OCI-LY7 (cell line): Measurements from ENCODE around the gene CELF2.

ENCODE experiments used
- EZH2phosphoT487 ChIP-seq: fragments of 200-600 bp; sonication (generic); IDR thresholded peaks from 2 replicates; pipeline ENCODE4 v1.6.1; 2018; ENCODE audit warnings: low read depth, borderline replicate concordance, mild to moderate bottlenecking, mixed run types, antibody characterized with exemption, low read length, moderate library complexity, mixed read lengths
- TF ChIP-seq, protein P1 (sequence below): fragments of 200-600 bp; sonication (generic); conservative IDR thresholded peaks from 2 replicates; pipeline ENCODE4 v1.5.1; 2014; ENCODE audit warnings: mild to moderate bottlenecking, antibody characterized with exemption, low read length, moderate library complexity, mixed read lengths

GRCh38 chr10:11263767-11264166 lies 246.1 kb downstream of the CELF2 start:
- TF ChIP-seq, protein P1, sequence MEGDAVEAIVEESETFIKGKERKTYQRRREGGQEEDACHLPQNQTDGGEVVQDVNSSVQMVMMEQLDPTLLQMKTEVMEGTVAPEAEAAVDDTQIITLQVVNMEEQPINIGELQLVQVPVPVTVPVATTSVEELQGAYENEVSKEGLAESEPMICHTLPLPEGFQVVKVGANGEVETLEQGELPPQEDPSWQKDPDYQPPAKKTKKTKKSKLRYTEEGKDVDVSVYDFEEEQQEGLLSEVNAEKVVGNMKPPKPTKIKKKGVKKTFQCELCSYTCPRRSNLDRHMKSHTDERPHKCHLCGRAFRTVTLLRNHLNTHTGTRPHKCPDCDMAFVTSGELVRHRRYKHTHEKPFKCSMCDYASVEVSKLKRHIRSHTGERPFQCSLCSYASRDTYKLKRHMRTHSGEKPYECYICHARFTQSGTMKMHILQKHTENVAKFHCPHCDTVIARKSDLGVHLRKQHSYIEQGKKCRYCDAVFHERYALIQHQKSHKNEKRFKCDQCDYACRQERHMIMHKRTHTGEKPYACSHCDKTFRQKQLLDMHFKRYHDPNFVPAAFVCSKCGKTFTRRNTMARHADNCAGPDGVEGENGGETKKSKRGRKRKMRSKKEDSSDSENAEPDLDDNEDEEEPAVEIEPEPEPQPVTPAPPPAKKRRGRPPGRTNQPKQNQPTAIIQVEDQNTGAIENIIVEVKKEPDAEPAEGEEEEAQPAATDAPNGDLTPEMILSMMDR: no peak
- no peak for TF ChIP-seq EZH2phosphoT487
